T follicular helper cell (primary cell): ENCODE data around the gene NT5C1A.

Experiments used
- DNase-seq: peaks from one replicate; pipeline ENCODE4 v3.0.0-alpha.2; 2020; ENCODE audit warnings: low read depth

Gene NT5C1A

GRCh38 chr1:39689635-39690034, 17.7 kb upstream of the NT5C1A start:
- no peak for DNase-seq

- DNase-seq = no peak
Observed at GRCh38 chr1:39689214-39689613, 17.3 kb upstream of the NT5C1A start.

DNA sequence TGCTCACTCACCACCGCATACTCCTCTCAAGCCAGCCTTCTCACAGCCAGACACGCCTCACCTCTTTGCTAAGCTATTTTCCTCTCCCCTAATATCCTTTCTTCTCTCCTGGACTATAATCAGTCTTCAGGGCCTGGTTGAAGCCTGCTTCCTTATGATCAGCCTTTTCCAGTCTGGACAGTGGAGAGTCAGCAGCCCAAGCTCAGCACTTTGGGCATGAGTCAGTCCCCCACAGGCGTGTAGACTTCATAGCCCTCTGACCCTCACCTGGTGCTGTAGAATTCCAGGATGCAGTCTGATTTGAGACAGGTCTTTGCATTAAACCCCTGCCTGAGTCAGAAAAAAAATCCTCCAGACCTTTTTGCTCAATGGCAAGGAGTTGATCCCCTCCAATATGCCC, 16.8 kb upstream of the NT5C1A start:
- no peak for DNase-seq

DNA sequence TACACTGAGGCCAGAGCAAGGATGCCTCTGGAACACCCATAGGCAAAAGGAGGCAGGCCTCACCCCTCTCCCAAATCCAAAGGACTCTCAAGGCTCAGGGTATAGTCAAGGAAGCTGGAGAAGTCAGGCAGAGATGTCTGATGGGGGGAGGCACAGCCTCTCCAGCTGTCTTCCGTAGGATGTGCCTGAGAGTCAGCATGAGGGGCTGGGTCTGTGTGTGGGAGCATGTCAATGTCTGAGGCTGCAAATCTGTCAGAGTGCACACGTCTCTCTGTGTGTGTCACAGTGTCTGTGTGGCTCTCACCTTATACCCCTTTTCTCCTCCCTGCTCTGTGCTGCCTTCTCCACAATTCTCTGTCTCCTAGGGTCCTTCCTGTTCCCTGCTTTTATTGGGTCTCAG, 15.3 kb upstream of the NT5C1A start:
- no peak for DNase-seq

GRCh38 chr1:39685071-39685470, 13.2 kb upstream of the NT5C1A start:
- no peak for DNase-seq

DNA sequence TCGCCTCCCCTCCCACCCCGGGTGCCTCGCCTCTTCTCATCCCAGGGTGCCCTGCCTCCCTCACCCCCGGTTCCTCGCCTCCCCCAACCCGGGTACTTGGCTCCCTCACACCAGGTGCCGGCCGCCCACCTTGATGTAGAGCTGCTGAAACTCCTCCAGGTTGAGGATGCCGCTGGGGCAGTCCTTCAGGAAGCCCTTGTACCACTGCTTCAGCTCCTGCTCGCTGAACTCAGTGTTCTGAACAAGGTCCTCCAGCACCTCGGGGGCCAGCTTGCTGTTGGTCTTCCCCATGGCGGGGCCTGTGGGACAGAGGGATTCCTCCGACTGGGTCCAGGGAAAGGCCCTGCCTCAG, 12.4 kb upstream of the NT5C1A start:
- DNase-seq = no peak

DNA sequence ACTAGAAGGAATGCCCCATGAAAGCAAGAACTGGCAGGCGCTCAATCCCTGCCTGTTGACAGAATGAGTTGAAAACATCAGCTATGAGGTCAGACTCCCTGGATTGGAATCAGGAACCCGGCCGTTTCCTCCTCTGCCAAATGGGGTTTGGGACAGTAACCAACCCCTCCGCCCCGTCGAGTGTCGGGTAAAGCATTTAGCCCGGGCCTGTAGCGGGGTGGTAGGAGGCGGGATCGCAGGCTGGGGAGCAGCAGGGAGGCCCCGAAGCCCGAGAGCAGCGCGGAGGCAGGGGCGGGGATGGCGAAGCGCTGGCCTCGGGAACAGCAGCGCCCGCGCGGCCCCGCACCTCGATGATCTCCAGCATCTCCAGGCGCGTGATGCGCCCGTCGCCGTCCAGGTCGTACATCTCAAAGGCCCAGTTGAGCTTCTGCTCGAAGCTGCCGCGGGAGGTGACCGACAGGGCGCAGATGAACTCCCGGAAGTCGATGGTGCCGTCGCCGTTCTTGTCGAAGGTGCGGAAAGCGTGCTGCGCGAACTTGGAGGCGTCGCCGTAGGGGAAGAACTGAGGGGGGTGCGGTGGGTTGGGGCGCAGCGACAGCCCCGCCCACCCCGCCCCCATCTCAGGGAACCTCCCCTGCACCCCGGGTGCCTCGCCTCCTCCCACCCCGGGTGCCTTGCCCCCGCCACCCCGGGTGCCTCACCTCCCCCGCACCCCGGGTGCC, 11.8 kb upstream of the NT5C1A start:
- peak; percentile 58 for DNase-seq

DNA sequence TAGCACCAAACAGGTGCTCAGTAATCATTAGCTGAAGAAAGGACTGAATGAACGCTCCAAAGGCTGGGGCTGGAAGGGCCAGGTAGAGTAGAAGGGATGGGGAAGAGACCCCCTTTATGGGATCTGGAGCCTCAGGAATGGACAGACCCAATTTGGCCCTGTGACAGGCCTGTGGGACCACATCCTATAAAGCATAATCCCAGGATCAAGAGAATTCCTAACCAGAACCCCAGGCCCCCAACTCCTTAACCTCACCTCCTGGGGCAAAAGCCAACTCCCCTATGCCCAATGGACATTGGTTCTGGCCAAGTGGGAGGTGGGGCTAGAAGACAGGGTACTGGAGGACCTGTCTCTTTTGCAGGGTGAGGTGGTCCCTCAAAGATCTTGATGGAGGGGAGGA, 10.1 kb upstream of the NT5C1A start:
- no peak for DNase-seq

GRCh38 chr1:39681294-39681693, 9.4 kb upstream of the NT5C1A start:
- DNase-seq = no peak

- no peak for DNase-seq
Observed at GRCh38 chr1:39680751-39681150, 8.8 kb upstream of the NT5C1A start.

GRCh38 chr1:39679821-39680220, 7.9 kb upstream of the NT5C1A start:
- no peak for DNase-seq

- no peak for DNase-seq
Observed at GRCh38 chr1:39678889-39679288, 7.0 kb upstream of the NT5C1A start.

- no peak for DNase-seq
Observed at GRCh38 chr1:39677645-39678044, 5.7 kb upstream of the NT5C1A start.

DNA sequence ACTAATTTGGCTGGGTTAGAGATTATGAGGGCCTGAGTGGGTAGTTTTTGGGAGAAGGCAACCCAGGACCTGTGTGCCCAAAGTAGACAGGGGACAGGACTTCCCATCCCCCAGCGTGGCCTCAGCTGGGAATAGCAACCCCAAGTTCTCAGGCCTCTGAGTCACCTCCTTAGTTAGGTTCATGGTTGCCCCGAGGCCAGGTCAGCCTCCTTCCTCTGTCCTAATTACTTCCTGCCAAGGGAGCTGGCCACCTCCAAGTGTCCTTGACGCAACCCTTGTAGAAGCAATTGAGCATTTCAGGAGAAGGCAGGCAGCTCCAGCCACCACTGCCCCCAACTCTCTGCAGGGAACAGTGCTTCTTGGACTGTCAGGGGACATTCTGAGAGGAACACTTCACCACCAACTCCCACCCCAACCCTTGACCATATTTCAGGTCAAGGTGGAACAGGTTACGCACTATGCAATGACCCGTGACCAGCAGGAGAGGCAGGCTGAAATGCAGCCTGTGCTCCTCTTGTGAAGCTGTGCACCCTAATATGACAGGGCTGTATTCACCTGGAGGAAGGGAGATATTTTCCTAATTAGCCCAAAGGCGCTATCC, 5.1 kb upstream of the NT5C1A start:
- DNase-seq = no peak

DNA sequence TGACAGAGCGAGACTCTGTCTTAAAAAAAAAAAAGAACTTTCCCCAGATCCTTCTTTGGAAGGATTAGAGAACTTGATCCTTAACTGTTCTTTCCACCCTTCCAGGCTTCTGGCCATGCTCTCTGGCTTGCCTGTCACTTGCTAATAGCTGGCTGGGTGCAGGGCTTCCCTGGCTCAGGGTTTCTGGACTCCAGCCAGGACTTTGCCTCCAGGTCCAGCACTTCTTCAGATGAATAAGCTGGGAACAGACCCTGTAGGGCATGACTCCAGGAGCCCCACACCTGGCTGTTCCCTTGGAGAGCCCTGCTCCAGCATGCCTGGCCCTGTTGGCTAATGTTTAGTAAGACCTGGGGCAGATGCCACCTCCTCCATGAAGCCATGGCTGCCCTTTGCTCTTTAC, 3.3 kb upstream of the NT5C1A start:
- no peak for DNase-seq

DNA sequence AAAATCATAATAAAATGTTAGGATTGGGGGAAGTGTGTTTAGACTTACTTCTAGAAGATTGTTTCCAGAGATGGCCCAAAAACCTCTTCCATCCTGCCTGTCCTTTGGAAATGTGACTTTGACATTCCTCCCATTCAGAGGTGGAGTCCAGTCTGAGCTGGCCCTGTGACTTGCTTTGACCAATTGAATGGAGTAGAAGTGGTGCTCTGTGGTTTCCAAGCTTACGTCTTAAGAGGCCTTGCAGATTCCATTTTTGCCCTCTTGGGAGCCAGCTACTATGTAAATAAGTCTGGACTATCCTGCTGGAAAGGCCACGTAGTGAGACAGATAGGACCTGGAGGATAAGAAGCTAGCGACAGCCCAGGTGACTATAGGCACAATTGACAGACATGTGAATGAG, 1.3 kb upstream of the NT5C1A start:
- no peak for DNase-seq

GRCh38 chr1:39672551-39672947, 642 bp upstream of the NT5C1A start:
- DNase-seq = no peak

GRCh38 chr1:39671433-39671792, 494 bp downstream of the NT5C1A start:
- no peak for DNase-seq

- no peak for DNase-seq
Observed at GRCh38 chr1:39670689-39671088, 1.2 kb downstream of the NT5C1A start.

GRCh38 chr1:39668894-39669293, 3.0 kb downstream of the NT5C1A start:
- DNase-seq = no peak

DNA sequence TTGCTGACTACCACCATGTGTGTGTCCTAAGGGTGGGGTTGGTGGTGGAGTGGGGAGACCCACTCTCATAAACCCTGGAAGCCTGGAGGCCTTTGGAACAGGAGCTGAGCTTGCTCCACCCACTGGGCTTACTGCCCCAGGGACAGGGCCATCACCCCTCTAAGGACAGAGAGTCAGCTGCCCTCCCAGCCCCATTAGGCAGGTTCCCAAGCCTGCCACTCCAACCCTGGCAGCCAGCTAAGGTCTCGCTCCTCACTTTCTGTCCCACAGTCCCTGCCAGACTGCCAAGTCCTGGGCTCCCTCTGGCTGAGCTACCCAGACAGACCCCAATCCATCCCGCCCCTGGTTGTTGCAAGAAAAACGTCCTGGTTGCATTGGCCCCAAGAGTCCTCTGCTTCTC, 3.8 kb downstream of the NT5C1A start:
- no peak for DNase-seq

GRCh38 chr1:39666772-39667171, 5.1 kb downstream of the NT5C1A start:
- DNase-seq = no peak

DNA sequence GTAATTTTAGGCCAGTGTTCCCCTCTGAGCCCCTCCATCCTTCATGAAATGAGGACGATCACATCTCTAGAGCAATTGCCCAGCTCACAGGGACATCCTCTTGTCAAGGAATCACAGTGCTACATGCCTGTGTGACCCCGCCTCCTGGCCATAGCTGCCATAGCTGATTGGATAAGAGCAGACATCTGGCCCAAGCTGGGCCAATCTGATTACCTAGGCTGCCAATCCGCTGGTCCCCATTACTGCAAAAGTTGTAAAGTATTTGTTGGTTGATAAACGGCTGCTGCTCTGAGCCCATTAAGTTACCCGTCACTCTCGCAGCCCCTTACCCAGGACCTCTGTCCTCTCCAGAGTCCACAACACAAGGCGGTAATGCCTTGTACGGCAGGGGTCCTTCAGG, 8.3 kb downstream of the NT5C1A start:
- DNase-seq = no peak

GRCh38 chr1:39662861-39663260, 9.0 kb downstream of the NT5C1A start:
- DNase-seq = no peak
